Left hindlimb (tissue), 1 donor: ENCODE data around the gene TMEM238.

Source experiments
- DNase-seq: peaks from one replicate; pipeline ENCODE4 v3.0.0-alpha.2; 2018

TMEM238 gene

GRCh38 chr19:55400281-55401087, 16.4 kb upstream of the TMEM238 start:
- no peak for DNase-seq

GRCh38 chr19:55398200-55398925, 14.3 kb upstream of the TMEM238 start:
- DNase-seq = no peak

- DNase-seq = no peak
These were observed 9.0 kb upstream of the TMEM238 start for GRCh38 chr19:55392820-55393761.

GRCh38 chr19:55391702-55392615, 7.9 kb upstream of the TMEM238 start:
- DNase-seq = peak; percentile 6

- peak; percentile 26 for DNase-seq
These were observed 7.1 kb upstream of the TMEM238 start for GRCh38 chr19:55391191-55391670.

GRCh38 chr19:55390461-55390880, 6.4 kb upstream of the TMEM238 start:
- DNase-seq = peak; percentile 26

GRCh38 chr19:55389386-55390317, 5.6 kb upstream of the TMEM238 start:
- peak; percentile 34 for DNase-seq

- DNase-seq = no peak
These were observed 3.8 kb upstream of the TMEM238 start for GRCh38 chr19:55387736-55388497.

GRCh38 chr19:55386493-55386971, 2.4 kb upstream of the TMEM238 start:
- no peak for DNase-seq

- DNase-seq = peak; percentile 99
These were observed 1.8 kb upstream of the TMEM238 start, which contains the start of gene RPL28 for GRCh38 chr19:55385724-55386492. Gene RPL28 (plus strand): TSS chr19:55385932. CDS start chr19:55386358, 426 bp downstream.

GRCh38 chr19:55384920-55385723, 1.0 kb upstream of the TMEM238 start:
- peak; percentile 96 for DNase-seq

GRCh38 chr19:55383279-55384130, 587 bp downstream of the TMEM238 start:
- DNase-seq = peak; percentile 60

GRCh38 chr19:55382522-55383054, 1.5 kb downstream of the TMEM238 start:
- DNase-seq = no peak

GRCh38 chr19:55382013-55382412, 2.1 kb downstream of the TMEM238 start:
- DNase-seq = no peak

GRCh38 chr19:55379174-55379573, 4.9 kb downstream of the TMEM238 start:
- peak; percentile 81 for DNase-seq

- DNase-seq = peak; percentile 63
These were observed 6.5 kb downstream of the TMEM238 start for GRCh38 chr19:55377356-55378131.
